HL-60 (cell line): ENCODE measurements around the gene GOT1.

Experiments used
- DNase-seq, 2 experiments: peaks; one replicate each; pipeline ENCODE4 v3.0.0-alpha.2; 2010 to 2020; ENCODE audit warnings: low read depth in 1 of 2, low spot score in 1 of 2
- H3K27ac ChIP-seq: fragments of 250-450 bp; sonication (Bioruptor Pico); replicated peaks from 2 replicates; pipeline ENCODE4 v1.5.1; 2020; ENCODE audit warnings: mild to moderate bottlenecking, moderate library complexity
- H3K27me3 ChIP-seq: fragments of 250-450 bp; sonication (Bioruptor Pico); 2 replicates; pipeline ENCODE4 v1.5.1; 2021; ENCODE audit warnings: mild to moderate bottlenecking, moderate library complexity; ENCODE audit not compliant: insufficient read depth, poor library complexity, severe bottlenecking
- H3K4me3 ChIP-seq: replicated peaks from 2 replicates; pipeline ENCODE4 v1.5.1; 2011; ENCODE audit warnings: mild to moderate bottlenecking, control low read depth, low read length; ENCODE audit not compliant: insufficient read depth
- GABPA ChIP-seq: IDR thresholded peaks from 2 replicates; pipeline ENCODE4 v1.6.1; 2012; ENCODE audit warnings: low read depth
- POLR2AphosphoS5 ChIP-seq: IDR thresholded peaks from 2 replicates; pipeline ENCODE4 v1.6.1; 2012; ENCODE audit warnings: low read depth
- SPI1 ChIP-seq: IDR thresholded peaks from 2 replicates; pipeline ENCODE4 v1.6.1; 2012; ENCODE audit warnings: low read depth, mild to moderate bottlenecking, borderline replicate concordance
- TF ChIP-seq, protein P1 (sequence below): IDR thresholded peaks from 2 replicates; pipeline ENCODE4 v1.6.1; 2012; ENCODE audit warnings: low read depth; ENCODE audit not compliant: insufficient replicate concordance
- TF ChIP-seq, protein P2 (sequence below): IDR thresholded peaks from one replicate; pipeline ENCODE4 v1.5.1; 2011; ENCODE audit warnings: low read length, control low read depth, inconsistent platforms; ENCODE audit not compliant: insufficient read depth

GOT1 gene

GRCh38 chr10:99450156-99450555 lies 19.7 kb upstream of the GOT1 start:
- DNase-seq: no peak
- H3K4me3 ChIP-seq: no peak overlapping the region
- peaks cover 11% of the 10 kb centered on the region for H3K27me3 ChIP-seq
- H3K27ac ChIP-seq: no peak overlapping the region
- no peak for TF ChIP-seq GABPA
- no peak for TF ChIP-seq SPI1
- TF ChIP-seq, protein P1, sequence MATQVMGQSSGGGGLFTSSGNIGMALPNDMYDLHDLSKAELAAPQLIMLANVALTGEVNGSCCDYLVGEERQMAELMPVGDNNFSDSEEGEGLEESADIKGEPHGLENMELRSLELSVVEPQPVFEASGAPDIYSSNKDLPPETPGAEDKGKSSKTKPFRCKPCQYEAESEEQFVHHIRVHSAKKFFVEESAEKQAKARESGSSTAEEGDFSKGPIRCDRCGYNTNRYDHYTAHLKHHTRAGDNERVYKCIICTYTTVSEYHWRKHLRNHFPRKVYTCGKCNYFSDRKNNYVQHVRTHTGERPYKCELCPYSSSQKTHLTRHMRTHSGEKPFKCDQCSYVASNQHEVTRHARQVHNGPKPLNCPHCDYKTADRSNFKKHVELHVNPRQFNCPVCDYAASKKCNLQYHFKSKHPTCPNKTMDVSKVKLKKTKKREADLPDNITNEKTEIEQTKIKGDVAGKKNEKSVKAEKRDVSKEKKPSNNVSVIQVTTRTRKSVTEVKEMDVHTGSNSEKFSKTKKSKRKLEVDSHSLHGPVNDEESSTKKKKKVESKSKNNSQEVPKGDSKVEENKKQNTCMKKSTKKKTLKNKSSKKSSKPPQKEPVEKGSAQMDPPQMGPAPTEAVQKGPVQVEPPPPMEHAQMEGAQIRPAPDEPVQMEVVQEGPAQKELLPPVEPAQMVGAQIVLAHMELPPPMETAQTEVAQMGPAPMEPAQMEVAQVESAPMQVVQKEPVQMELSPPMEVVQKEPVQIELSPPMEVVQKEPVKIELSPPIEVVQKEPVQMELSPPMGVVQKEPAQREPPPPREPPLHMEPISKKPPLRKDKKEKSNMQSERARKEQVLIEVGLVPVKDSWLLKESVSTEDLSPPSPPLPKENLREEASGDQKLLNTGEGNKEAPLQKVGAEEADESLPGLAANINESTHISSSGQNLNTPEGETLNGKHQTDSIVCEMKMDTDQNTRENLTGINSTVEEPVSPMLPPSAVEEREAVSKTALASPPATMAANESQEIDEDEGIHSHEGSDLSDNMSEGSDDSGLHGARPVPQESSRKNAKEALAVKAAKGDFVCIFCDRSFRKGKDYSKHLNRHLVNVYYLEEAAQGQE: no peak
- TF ChIP-seq, protein P2, sequence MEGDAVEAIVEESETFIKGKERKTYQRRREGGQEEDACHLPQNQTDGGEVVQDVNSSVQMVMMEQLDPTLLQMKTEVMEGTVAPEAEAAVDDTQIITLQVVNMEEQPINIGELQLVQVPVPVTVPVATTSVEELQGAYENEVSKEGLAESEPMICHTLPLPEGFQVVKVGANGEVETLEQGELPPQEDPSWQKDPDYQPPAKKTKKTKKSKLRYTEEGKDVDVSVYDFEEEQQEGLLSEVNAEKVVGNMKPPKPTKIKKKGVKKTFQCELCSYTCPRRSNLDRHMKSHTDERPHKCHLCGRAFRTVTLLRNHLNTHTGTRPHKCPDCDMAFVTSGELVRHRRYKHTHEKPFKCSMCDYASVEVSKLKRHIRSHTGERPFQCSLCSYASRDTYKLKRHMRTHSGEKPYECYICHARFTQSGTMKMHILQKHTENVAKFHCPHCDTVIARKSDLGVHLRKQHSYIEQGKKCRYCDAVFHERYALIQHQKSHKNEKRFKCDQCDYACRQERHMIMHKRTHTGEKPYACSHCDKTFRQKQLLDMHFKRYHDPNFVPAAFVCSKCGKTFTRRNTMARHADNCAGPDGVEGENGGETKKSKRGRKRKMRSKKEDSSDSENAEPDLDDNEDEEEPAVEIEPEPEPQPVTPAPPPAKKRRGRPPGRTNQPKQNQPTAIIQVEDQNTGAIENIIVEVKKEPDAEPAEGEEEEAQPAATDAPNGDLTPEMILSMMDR: no peak
- no peak for TF ChIP-seq POLR2AphosphoS5

DNA sequence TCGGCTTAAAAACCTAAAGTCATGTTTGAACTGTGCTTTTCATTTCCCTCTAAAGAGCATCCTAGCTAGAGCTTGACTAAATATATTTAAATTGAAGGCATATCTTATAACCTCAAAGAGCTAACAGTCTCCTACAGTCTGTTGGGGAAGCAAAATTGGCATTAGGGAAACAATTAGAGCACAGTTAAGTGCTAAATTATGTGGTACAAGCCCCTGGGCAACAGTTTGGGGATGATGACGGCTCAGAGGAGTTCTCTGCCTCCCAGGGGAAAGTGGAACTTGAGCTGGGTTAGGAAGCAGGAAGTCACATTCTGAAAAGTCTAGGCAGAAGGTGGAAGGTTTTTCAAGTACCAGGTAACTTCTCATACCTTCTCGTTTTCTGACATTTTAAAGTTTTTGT lies 18.6 kb upstream of the GOT1 start:
- DNase-seq: no peak
- Histone ChIP-seq H3K27ac (no peak overlapping the region), H3K4me3 (no peak overlapping the region), H3K27me3 (peaks cover 10% of the 10 kb centered on the region)
- TF ChIP-seq, protein P2: no peak
- TF ChIP-seq, protein P1: no peak
- TF ChIP-seq POLR2AphosphoS5 (no peak), SPI1 (no peak), GABPA (no peak)

GRCh38 chr10:99444383-99445045 lies 14.1 kb upstream of the GOT1 start:
- no peak for TF ChIP-seq SPI1
- TF ChIP-seq GABPA: no peak
- TF ChIP-seq POLR2AphosphoS5: no peak
- TF ChIP-seq, protein P2: no peak
- no peak overlapping the region for H3K4me3 ChIP-seq
- no peak for DNase-seq
- H3K27me3 ChIP-seq: no peaks in the 10 kb centered on the region
- H3K27ac ChIP-seq: no peak overlapping the region

DNA sequence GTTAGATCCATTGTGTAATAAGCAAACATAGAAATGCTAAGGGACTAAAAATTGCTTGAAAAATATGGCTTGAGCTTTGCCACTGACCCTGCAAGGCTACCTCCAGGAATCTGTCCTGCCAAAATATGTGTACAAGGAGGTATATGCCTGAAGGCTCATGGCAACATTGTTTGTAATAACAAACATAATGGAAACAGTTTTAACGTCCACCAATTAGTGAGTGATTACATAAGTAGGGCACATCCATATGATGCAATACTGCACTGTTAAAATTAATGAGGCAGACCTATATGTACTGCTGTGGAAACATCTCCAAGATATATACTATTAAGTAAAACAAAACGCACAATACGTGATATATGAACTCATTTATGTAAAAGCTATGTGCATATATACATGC lies 13.1 kb upstream of the GOT1 start:
- TF ChIP-seq, protein P1: no peak
- no peaks in the 10 kb centered on the region for H3K27me3 ChIP-seq
- no peak overlapping the region for H3K27ac ChIP-seq

More for the DNA sequence above, 13.1 kb upstream of the GOT1 start:
- no peak for DNase-seq
- no peak overlapping the region for H3K4me3 ChIP-seq
